Ectodermal cell (in vitro differentiated cells): ENCODE measurements around the gene ZNF12.

Experiments
- H3K27ac ChIP-seq: 2 replicates; pipeline ENCODE4 v1.7.0; 2013; ENCODE audit warnings: mild to moderate bottlenecking, low read depth, low read length; ENCODE audit not compliant: insufficient read depth, poor library complexity, severe bottlenecking
- H3K27me3 ChIP-seq: 2 replicates; pipeline ENCODE4 v1.7.0; 2013; ENCODE audit warnings: mild to moderate bottlenecking, low read length; ENCODE audit not compliant: insufficient read depth, control insufficient read depth, poor library complexity, severe bottlenecking
- H3K36me3 ChIP-seq: one replicate; pipeline ENCODE4 v1.7.0; 2013; ENCODE audit warnings: low read length; ENCODE audit not compliant: control insufficient read depth, insufficient read depth
- H3K4me1 ChIP-seq: one replicate; pipeline ENCODE4 v1.7.0; 2013; ENCODE audit warnings: low read length; ENCODE audit not compliant: control insufficient read depth, insufficient read depth
- H3K4me3 ChIP-seq: 2 replicates; pipeline ENCODE4 v1.7.0; 2013; ENCODE audit warnings: low read depth, low read length, control low read depth; ENCODE audit not compliant: insufficient read depth
- H3K9me3 ChIP-seq: 2 replicates; pipeline ENCODE4 v1.7.0; 2013; ENCODE audit warnings: mild to moderate bottlenecking, low read length, moderate library complexity; ENCODE audit not compliant: control insufficient read depth
- WGBS, 2 experiments: methylation state at CpG; one replicate each; pipeline ENCODE4 v1.1.7; 2013; ENCODE audit warnings: missing lambda C conversion rate in 2 of 2; 5-methylcytosine and 5-hydroxymethylcytosine counted together

The ZNF12 gene

GRCh38 chr7:6648066-6648814 lies 58.5 kb downstream of the ZNF12 start:
- Histone ChIP-seq H3K27me3 (no peaks in the 10 kb centered on the region), H3K27ac (no peak overlapping the region), H3K4me1 (no peaks in the 10 kb centered on the region), H3K4me3 (no peak overlapping the region), H3K36me3 (peaks cover 26% of the 10 kb centered on the region), H3K9me3 (no peaks in the 10 kb centered on the region)
- WGBS, 2 experiments: 95 to 96% methylated on average over 17 of the region's 17 CpGs

GRCh38 chr7:6647541-6647940 lies 59.2 kb downstream of the ZNF12 start:
- H3K27ac ChIP-seq: no peak overlapping the region
- H3K9me3 ChIP-seq: no peaks in the 10 kb centered on the region
- WGBS, 2 experiments: 94% methylated on average over 14 of the region's 14 CpGs
- no peaks in the 10 kb centered on the region for H3K4me1 ChIP-seq
- no peak overlapping the region for H3K4me3 ChIP-seq
- H3K36me3 ChIP-seq: peaks cover 28% of the 10 kb centered on the region
- no peaks in the 10 kb centered on the region for H3K27me3 ChIP-seq

GRCh38 chr7:6647080-6647479 lies 59.7 kb downstream of the ZNF12 start:
- Histone ChIP-seq H3K27me3 (no peaks in the 10 kb centered on the region), H3K36me3 (peaks cover 27% of the 10 kb centered on the region), H3K9me3 (no peaks in the 10 kb centered on the region), H3K27ac (no peak overlapping the region), H3K4me3 (no peak overlapping the region), H3K4me1 (no peaks in the 10 kb centered on the region)
- 89 to 93% methylated on average over 8 of the region's 8 CpGs for WGBS, 2 experiments

- H3K9me3 ChIP-seq: no peaks in the 10 kb centered on the region
- WGBS, 2 experiments: 90 to 92% methylated on average over 8 of the region's 8 CpGs
- H3K36me3 ChIP-seq: peaks cover 29% of the 10 kb centered on the region
- no peaks in the 10 kb centered on the region for H3K27me3 ChIP-seq
- H3K27ac ChIP-seq: no peak overlapping the region
- no peak overlapping the region for H3K4me3 ChIP-seq
- no peaks in the 10 kb centered on the region for H3K4me1 ChIP-seq
These were observed 60.3 kb downstream of the ZNF12 start for GRCh38 chr7:6646465-6646864.

- no peak overlapping the region for H3K27ac ChIP-seq
- 95 to 98% methylated on average over 10 of the region's 10 CpGs for WGBS, 2 experiments
- no peaks in the 10 kb centered on the region for H3K4me1 ChIP-seq
- no peak overlapping the region for H3K4me3 ChIP-seq
- H3K9me3 ChIP-seq: no peaks in the 10 kb centered on the region
- peaks cover 29% of the 10 kb centered on the region for H3K36me3 ChIP-seq
- H3K27me3 ChIP-seq: no peaks in the 10 kb centered on the region
These were observed 62.0 kb downstream of the ZNF12 start for GRCh38 chr7:6644728-6645127.

GRCh38 chr7:6643915-6644625 lies 62.7 kb downstream of the ZNF12 start:
- H3K27ac ChIP-seq: no peak overlapping the region
- H3K27me3 ChIP-seq: no peaks in the 10 kb centered on the region
- WGBS, 2 experiments: 95% methylated on average over 21 of the region's 21 CpGs
- H3K36me3 ChIP-seq: peaks cover 29% of the 10 kb centered on the region
- H3K4me3 ChIP-seq: no peak overlapping the region
- H3K4me1 ChIP-seq: no peaks in the 10 kb centered on the region
- no peaks in the 10 kb centered on the region for H3K9me3 ChIP-seq

GRCh38 chr7:6642861-6643640 lies 63.7 kb downstream of the ZNF12 start:
- peaks cover 29% of the 10 kb centered on the region for H3K36me3 ChIP-seq

GRCh38 chr7:6642239-6642839 lies 64.4 kb downstream of the ZNF12 start:
- Histone ChIP-seq H3K9me3 (no peaks in the 10 kb centered on the region), H3K27ac (no peak overlapping the region), H3K36me3 (peaks cover 29% of the 10 kb centered on the region), H3K27me3 (no peaks in the 10 kb centered on the region), H3K4me3 (no peak overlapping the region), H3K4me1 (peaks cover 5% of the 10 kb centered on the region)
- 94 to 95% methylated on average over 24 of the region's 24 CpGs for WGBS, 2 experiments

More at GRCh38 chr7:6642861-6643640, 63.7 kb downstream of the ZNF12 start:
- H3K27ac ChIP-seq: no peak overlapping the region
- WGBS, 2 experiments: 92 to 94% methylated on average over 22 of the region's 22 CpGs
- H3K27me3 ChIP-seq: no peaks in the 10 kb centered on the region
- peaks cover 5% of the 10 kb centered on the region for H3K4me1 ChIP-seq
- H3K4me3 ChIP-seq: no peak overlapping the region
- no peaks in the 10 kb centered on the region for H3K9me3 ChIP-seq

GRCh38 chr7:6641305-6642035 lies 65.3 kb downstream of the ZNF12 start:
- Histone ChIP-seq H3K36me3 (peaks cover 29% of the 10 kb centered on the region), H3K27me3 (no peaks in the 10 kb centered on the region), H3K27ac (no peak overlapping the region), H3K9me3 (no peaks in the 10 kb centered on the region), H3K4me3 (no peak overlapping the region), H3K4me1 (peaks cover 5% of the 10 kb centered on the region)
- 95% methylated on average over 15 of the region's 15 CpGs for WGBS, 2 experiments
